ENCODE results near the gene PLA2G7. TPM values are rescaled to one million over a fixed set of nuclear protein-coding genes. Genes with fewer than 3 reads are reported as not detected.
"Not testable (repeated sequence)": the region's sequence is repeated elsewhere in the genome, so short reads cannot be mapped to it uniquely, and the experiment has no call there.

The PLA2G7 gene
- total and polyA plus RNA-seq, 4 donors, result 5.4 to 10.9 (median 8.4) TPM

DNA sequence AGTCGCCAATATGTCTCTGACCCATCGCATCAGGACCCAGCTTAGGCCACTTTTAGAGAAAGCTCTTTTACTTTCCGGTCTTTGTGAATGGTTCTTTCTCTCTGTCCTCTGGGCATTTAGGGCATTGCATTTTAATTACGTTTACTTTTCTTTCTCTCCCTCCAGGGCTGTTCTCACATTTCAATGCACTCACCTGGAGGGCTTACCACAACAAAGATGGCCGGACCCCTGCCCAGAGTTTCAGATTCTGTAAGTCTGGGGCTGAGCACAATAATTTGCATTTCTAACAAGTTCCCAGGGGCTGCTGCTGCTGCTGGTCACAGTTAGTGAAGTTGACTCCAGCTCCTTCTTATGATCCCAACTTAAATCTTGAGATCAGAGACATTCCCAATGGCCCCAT, 14.6 kb upstream of the PLA2G7 start:
- H3K9me3 ChIP-seq (ENCODE audit: control insufficient read depth, insufficient read depth, low read length), result peaks cover 1% of the 10 kb centered on the region
- H3K27me3 ChIP-seq (ENCODE audit: control insufficient read depth, insufficient read depth, low read length), result no peaks in the 10 kb centered on the region
- no peak overlapping the region for H3K27ac ChIP-seq (ENCODE audit: low read depth, low read length)
- no peaks in the 10 kb centered on the region for H3K36me3 ChIP-seq (ENCODE audit: control insufficient read depth, insufficient read depth, low read length)
- H3K4me3 ChIP-seq (ENCODE audit: low read depth, low read length), result no peak overlapping the region
- H3K4me1 ChIP-seq (ENCODE audit: control insufficient read depth, insufficient read depth, low read length), result no peaks in the 10 kb centered on the region
- WGBS (ENCODE audit: insufficient coverage), result 62% methylated on average over 5 of the region's 5 CpGs
- DNase-seq (ENCODE audit: low read depth in 4 of 6, low spot score in 6 of 6), result no peak

DNA sequence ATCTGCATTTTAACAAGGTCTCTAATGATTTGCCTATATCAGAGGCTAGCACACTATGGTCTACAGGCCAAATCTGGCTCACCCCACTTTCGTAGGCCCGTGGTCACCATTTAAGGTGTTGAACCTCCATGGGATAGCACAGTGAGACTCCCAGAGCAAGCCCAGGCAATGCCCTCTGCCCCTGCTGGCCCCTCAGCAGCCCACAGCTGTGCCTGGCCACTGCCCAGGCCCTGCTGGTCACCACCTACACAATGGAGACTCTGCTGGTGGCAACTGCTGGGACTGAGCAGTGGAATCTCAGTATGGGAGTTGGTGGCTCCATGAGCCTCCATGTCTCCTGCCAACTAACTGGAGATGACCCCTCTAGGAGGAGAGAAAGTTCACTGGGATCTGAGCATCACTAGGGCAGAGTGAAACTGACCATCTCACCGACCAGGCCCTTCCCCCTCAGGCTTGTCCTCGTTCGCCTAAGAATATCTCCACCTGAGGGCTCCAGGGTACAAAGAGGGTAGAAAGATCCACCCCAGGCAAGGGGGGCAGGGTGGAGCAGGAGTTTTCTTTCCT, 13.8 kb upstream of the PLA2G7 start:
- no peaks in the 10 kb centered on the region for H3K9me3 ChIP-seq (ENCODE audit: control insufficient read depth, insufficient read depth, low read length)
- 100% methylated on average over 2 of the region's 5 CpGs for WGBS (ENCODE audit: insufficient coverage)
- DNase-seq (ENCODE audit: low read depth in 4 of 6, low spot score in 6 of 6), result no peak
- H3K4me1 ChIP-seq (ENCODE audit: control insufficient read depth, insufficient read depth, low read length), result no peaks in the 10 kb centered on the region
- H3K27ac ChIP-seq (ENCODE audit: low read depth, low read length), result no peak overlapping the region
- no peaks in the 10 kb centered on the region for H3K36me3 ChIP-seq (ENCODE audit: control insufficient read depth, insufficient read depth, low read length)
- no peak overlapping the region for H3K4me3 ChIP-seq (ENCODE audit: low read depth, low read length)
- H3K27me3 ChIP-seq (ENCODE audit: control insufficient read depth, insufficient read depth, low read length), result no peaks in the 10 kb centered on the region

DNA sequence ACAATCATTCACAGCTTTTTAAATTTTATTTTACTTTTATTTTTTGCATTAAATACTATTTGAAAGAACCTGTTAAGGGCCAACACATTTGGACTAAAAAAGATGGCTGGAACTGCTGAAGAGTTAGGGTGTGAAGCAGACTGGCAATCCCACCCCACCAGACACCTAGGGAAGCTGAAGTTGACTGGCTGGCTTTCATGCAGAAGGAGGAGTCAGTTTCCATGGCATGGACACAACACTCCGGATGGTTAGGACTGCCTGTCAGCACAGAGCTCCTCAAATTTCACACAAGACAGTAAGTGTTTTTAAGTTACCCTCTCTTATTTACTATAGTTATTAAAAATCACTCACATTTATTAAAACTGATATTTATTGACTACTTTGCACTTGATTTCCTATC, 11.5 kb upstream of the PLA2G7 start, which contains the start of gene ANKRD66:
Gene ANKRD66, plus strand, starts transcription at position 238 of the 400 bp plus-strand sequence. CDS start 5,016 bp downstream, outside the sequence.
- H3K36me3 ChIP-seq (ENCODE audit: control insufficient read depth, insufficient read depth, low read length), result no peaks in the 10 kb centered on the region
- no CpG with 5 or more reads among the region's 1 CpG for WGBS (ENCODE audit: insufficient coverage)
- H3K27ac ChIP-seq (ENCODE audit: low read depth, low read length), result no peak within 1 kb of the TSS
- H3K4me1 ChIP-seq (ENCODE audit: control insufficient read depth, insufficient read depth, low read length), result no peaks in the 10 kb centered on the region
- DNase-seq (ENCODE audit: low read depth in 4 of 6, low spot score in 6 of 6), result peak in 1 of 6 donors; percentile 34
- H3K4me3 ChIP-seq (ENCODE audit: low read depth, low read length), result no peak within 1 kb of the TSS
- H3K27me3 ChIP-seq (ENCODE audit: control insufficient read depth, insufficient read depth, low read length), result no peaks in the 10 kb centered on the region
- no peaks in the 10 kb centered on the region for H3K9me3 ChIP-seq (ENCODE audit: control insufficient read depth, insufficient read depth, low read length)

- no CpG with 5 or more reads among the region's 2 CpGs for WGBS (ENCODE audit: insufficient coverage)
- no peak for DNase-seq (ENCODE audit: low read depth in 4 of 6, low spot score in 6 of 6)
- Histone ChIP-seq H3K9me3 (ENCODE audit: control insufficient read depth, insufficient read depth, low read length) (no peaks in the 10 kb centered on the region), H3K36me3 (ENCODE audit: control insufficient read depth, insufficient read depth, low read length) (no peaks in the 10 kb centered on the region), H3K4me3 (ENCODE audit: low read depth, low read length) (no peak overlapping the region), H3K27me3 (ENCODE audit: control insufficient read depth, insufficient read depth, low read length) (no peaks in the 10 kb centered on the region), H3K4me1 (ENCODE audit: control insufficient read depth, insufficient read depth, low read length) (no peaks in the 10 kb centered on the region), H3K27ac (ENCODE audit: low read depth, low read length) (no peak overlapping the region)
These were observed 10.8 kb upstream of the PLA2G7 start for GRCh38 chr6:46745973-46746372.

GRCh38 chr6:46744159-46744725, 9.1 kb upstream of the PLA2G7 start:
- H3K4me3 ChIP-seq (ENCODE audit: low read depth, low read length); H3K9me3 ChIP-seq (ENCODE audit: control insufficient read depth, insufficient read depth, low read length); H3K27ac ChIP-seq (ENCODE audit: low read depth, low read length); DNase-seq (ENCODE audit: low read depth in 4 of 6, low spot score in 6 of 6); H3K36me3 ChIP-seq (ENCODE audit: control insufficient read depth, insufficient read depth, low read length); H3K4me1 ChIP-seq (ENCODE audit: control insufficient read depth, insufficient read depth, low read length); H3K27me3 ChIP-seq (ENCODE audit: control insufficient read depth, insufficient read depth, low read length): not testable (repeated sequence)
- WGBS (ENCODE audit: insufficient coverage), result no CpG with 5 or more reads among the region's 3 CpGs

DNA sequence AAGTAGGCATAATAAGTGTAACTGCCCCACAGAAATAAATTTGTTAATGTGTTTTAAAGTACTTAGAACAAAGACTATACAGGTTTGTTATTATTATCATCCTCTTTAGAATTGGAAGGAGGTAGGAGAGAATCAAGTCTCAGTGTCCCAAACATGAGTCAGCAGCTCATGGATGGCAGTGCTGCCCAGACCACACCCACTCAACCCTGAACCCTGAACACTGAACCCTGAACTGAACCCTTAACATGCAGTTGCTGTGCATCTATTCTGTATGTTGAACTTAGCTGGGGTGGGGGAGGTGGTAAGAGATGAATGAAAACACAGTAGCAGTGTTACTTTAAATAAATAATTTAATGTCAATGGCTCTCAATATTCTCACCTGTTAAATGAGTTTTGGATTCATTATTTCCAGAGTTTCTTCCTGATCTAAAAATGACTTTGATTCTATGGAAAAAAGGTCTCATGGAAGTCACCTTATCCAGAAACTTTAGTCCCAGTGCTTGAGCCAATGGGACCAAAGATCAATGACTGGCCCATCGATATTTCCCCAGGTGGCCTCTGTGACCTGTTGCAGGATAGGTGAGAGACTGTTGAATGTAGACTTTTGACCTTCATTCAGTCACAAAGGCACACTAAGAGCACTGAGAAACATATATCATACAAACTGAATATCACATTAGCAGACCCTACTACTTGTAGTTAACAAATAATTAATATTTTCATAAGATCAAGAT, 8.4 kb upstream of the PLA2G7 start:
- Histone ChIP-seq H3K4me1 (ENCODE audit: control insufficient read depth, insufficient read depth, low read length) (no peaks in the 10 kb centered on the region), H3K4me3 (ENCODE audit: low read depth, low read length) (no peak overlapping the region), H3K9me3 (ENCODE audit: control insufficient read depth, insufficient read depth, low read length) (no peaks in the 10 kb centered on the region), H3K27ac (ENCODE audit: low read depth, low read length) (no peak overlapping the region), H3K27me3 (ENCODE audit: control insufficient read depth, insufficient read depth, low read length) (no peaks in the 10 kb centered on the region), H3K36me3 (ENCODE audit: control insufficient read depth, insufficient read depth, low read length) (no peaks in the 10 kb centered on the region)
- WGBS (ENCODE audit: insufficient coverage), result no CpG with 5 or more reads among the region's 1 CpG
- no peak for DNase-seq (ENCODE audit: low read depth in 4 of 6, low spot score in 6 of 6)

DNA sequence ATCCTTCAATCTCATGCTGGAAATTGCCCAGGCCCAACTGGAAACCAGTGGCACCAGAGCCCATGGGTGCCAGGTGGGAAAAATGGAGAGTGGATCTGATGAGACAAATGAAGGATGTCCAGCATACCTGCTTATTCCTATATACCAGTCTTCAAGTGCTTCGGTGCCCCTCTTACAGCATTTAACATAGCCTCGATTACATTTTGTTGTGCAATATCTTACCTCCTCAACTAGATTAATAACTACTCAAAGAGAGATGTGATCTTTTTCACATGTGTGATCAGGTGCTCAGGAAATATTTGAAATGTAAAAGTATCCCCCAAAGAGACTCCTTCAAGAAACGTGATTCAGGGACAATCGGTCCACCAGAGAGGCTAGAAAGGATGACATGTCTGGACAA, 6.7 kb upstream of the PLA2G7 start:
- DNase-seq (ENCODE audit: low read depth in 4 of 6, low spot score in 6 of 6), result no peak
- Histone ChIP-seq H3K4me1 (ENCODE audit: control insufficient read depth, insufficient read depth, low read length) (no peaks in the 10 kb centered on the region), H3K9me3 (ENCODE audit: control insufficient read depth, insufficient read depth, low read length) (no peaks in the 10 kb centered on the region), H3K4me3 (ENCODE audit: low read depth, low read length) (no peak overlapping the region), H3K27me3 (ENCODE audit: control insufficient read depth, insufficient read depth, low read length) (no peaks in the 10 kb centered on the region), H3K36me3 (ENCODE audit: control insufficient read depth, insufficient read depth, low read length) (no peaks in the 10 kb centered on the region), H3K27ac (ENCODE audit: low read depth, low read length) (no peak overlapping the region)
- WGBS (ENCODE audit: insufficient coverage), result no CpG with 5 or more reads among the region's 4 CpGs

- no peaks in the 10 kb centered on the region for H3K36me3 ChIP-seq (ENCODE audit: control insufficient read depth, insufficient read depth, low read length)
- no peak for DNase-seq (ENCODE audit: low read depth in 4 of 6, low spot score in 6 of 6)
- no peaks in the 10 kb centered on the region for H3K9me3 ChIP-seq (ENCODE audit: control insufficient read depth, insufficient read depth, low read length)
- H3K27me3 ChIP-seq (ENCODE audit: control insufficient read depth, insufficient read depth, low read length), result no peaks in the 10 kb centered on the region
- no peak overlapping the region for H3K4me3 ChIP-seq (ENCODE audit: low read depth, low read length)
- H3K4me1 ChIP-seq (ENCODE audit: control insufficient read depth, insufficient read depth, low read length), result no peaks in the 10 kb centered on the region
- H3K27ac ChIP-seq (ENCODE audit: low read depth, low read length), result no peak overlapping the region
- 80% methylated on average over 2 of the region's 2 CpGs for WGBS (ENCODE audit: insufficient coverage)
These were observed 6.3 kb upstream of the PLA2G7 start for GRCh38 chr6:46741482-46741881.

DNA sequence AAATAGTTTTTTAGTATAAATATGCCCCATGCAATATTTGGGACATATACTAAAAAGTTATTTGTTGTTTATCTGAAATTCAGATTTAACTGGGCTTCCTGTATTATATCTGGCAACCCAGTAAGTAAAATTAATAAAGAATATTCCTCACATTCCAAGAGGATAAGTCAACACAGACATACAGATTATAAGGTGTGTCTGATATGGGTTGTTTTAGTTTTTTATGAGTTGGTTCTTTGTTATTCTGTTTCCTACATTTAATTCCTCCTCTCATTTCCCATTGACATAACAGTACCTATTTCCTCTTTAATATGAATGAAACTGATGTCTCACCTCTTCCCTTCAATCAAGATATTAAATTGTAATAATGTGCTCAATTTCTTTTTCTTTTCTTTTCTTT, 1.7 kb upstream of the PLA2G7 start:
- DNase-seq (ENCODE audit: low read depth in 4 of 6, low spot score in 6 of 6), result no peak
- no peak overlapping the region for H3K27ac ChIP-seq (ENCODE audit: low read depth, low read length)
- H3K4me1 ChIP-seq (ENCODE audit: control insufficient read depth, insufficient read depth, low read length), result peaks cover 14% of the 10 kb centered on the region
- no peaks in the 10 kb centered on the region for H3K9me3 ChIP-seq (ENCODE audit: control insufficient read depth, insufficient read depth, low read length)
- H3K4me3 ChIP-seq (ENCODE audit: low read depth, low read length), result no peak overlapping the region
- H3K36me3 ChIP-seq (ENCODE audit: control insufficient read depth, insufficient read depth, low read length), result no peaks in the 10 kb centered on the region
- H3K27me3 ChIP-seq (ENCODE audit: control insufficient read depth, insufficient read depth, low read length), result no peaks in the 10 kb centered on the region

GRCh38 chr6:46735720-46736031, 501 bp upstream of the PLA2G7 start:
- H3K4me1 ChIP-seq (ENCODE audit: control insufficient read depth, insufficient read depth, low read length), result peaks cover 14% of the 10 kb centered on the region

More at GRCh38 chr6:46735720-46736031, 501 bp upstream of the PLA2G7 start:
- peak in 3 of 6 donors; percentile 11 to 59 (median 24) for DNase-seq (ENCODE audit: low read depth in 4 of 6, low spot score in 6 of 6)
- Histone ChIP-seq H3K4me3 (ENCODE audit: low read depth, low read length) (peak overlapping the region; percentile 59), H3K36me3 (ENCODE audit: control insufficient read depth, insufficient read depth, low read length) (no peaks in the 10 kb centered on the region), H3K27me3 (ENCODE audit: control insufficient read depth, insufficient read depth, low read length) (no peaks in the 10 kb centered on the region), H3K27ac (ENCODE audit: low read depth, low read length) (no peak overlapping the region), H3K9me3 (ENCODE audit: control insufficient read depth, insufficient read depth, low read length) (no peaks in the 10 kb centered on the region)
- WGBS (ENCODE audit: insufficient coverage), result 21% methylated on average over 5 of the region's 8 CpGs

All from spinal cord (tissue), 10 donors.